NT2/D1 (cell line): Measurements from ENCODE around the gene FBXL2.

ENCODE experiments used
- SUZ12 ChIP-seq: IDR thresholded peaks from 2 replicates; pipeline ENCODE4 v1.6.1; 2011; ENCODE audit not compliant: insufficient read length, insufficient read depth; ENCODE audit errors: extremely low read depth
- YY1 ChIP-seq: IDR thresholded peaks from 2 replicates; pipeline ENCODE4 v1.6.1; 2011; ENCODE audit not compliant: insufficient read length, insufficient read depth
- ZNF274 ChIP-seq: IDR thresholded peaks from 2 replicates; pipeline ENCODE4 v1.6.1; 2011; ENCODE audit warnings: mild to moderate bottlenecking, low read depth, low read length

DNA sequence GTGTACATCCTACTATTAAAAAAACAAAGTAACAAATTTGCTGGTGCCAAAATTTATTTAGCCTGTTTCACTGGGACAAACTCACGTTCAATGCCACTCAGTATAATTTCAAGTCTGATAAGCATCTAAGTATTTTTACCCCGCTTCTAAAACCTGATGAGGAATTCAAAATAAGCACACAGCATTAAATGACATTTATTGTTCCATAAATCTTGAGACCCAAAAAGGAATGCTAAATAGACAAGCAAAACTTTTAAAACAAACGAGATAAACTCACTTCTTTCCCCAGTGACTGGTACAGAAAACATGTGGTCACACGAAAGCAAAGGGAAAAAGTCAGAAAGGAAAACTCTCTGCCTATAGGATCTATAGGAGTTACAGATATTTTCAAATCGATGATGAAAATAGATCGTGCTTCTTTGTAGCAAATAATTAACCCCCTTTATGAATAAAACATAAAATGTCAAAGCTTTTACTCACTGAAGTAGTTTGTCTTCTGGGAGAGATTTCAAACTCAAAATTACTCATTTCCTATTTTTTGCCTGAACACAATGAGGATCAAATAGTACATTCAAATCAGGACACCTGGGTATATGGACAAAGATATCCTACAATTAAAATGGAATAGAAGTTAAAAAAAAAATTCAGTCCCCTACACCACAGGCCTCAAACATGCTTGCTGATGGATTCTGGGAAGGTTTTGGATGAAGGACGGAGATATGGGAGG lies 111.3 kb downstream of the FBXL2 start:
- no peak for TF ChIP-seq YY1
- no peak for TF ChIP-seq ZNF274
- no peak for TF ChIP-seq SUZ12
